Breast epithelium (tissue), 4 donors: ENCODE data around the gene KCNJ12. TPM values are rescaled to one million over a fixed set of nuclear protein-coding genes. Genes with fewer than 3 reads are reported as not detected.

ENCODE experiments used
- DNase-seq, 2 donors: peaks; one replicate each; pipeline ENCODE4 v3.0.0-alpha.2; 2019; ENCODE audit warnings: low spot score in 2 of 2
- H3K27ac ChIP-seq, 2 donors: fragments of 200-600 bp; sonication (generic) in 1 of 2; one replicate each; pipeline ENCODE4 v1.5.1; 2016 to 2019; ENCODE audit warnings: mild to moderate bottlenecking in 1 of 2
- H3K27me3 ChIP-seq, 2 donors: fragments of 200-600 bp; sonication (generic) in 1 of 2; one replicate each; pipeline versions ENCODE4 v1.5.1 to v1.6.0; 2017 to 2019; ENCODE audit warnings: control low read depth in 1 of 2, mild to moderate bottlenecking in 1 of 2
- H3K36me3 ChIP-seq: fragments of 200-600 bp; one replicate; pipeline ENCODE4 v1.5.1; 2019
- H3K4me1 ChIP-seq, 2 donors: fragments of 200-600 bp; sonication (generic); one replicate each; pipeline ENCODE4 v1.5.1; 2016 to 2019; ENCODE audit warnings: control low read depth in 1 of 2
- H3K4me3 ChIP-seq, 3 donors: fragments of 200-600 bp; sonication (generic); 1 replicate in 2 of 3; 2 replicates in 1 of 3; pipeline ENCODE4 v1.5.1; 2016 to 2019; ENCODE audit warnings: mild to moderate bottlenecking in 3 of 3, moderate library complexity in 2 of 3
- H3K9me3 ChIP-seq, 2 donors: fragments of 200-600 bp; sonication (generic) in 1 of 2; one replicate each; pipeline ENCODE4 v1.5.1; 2016 to 2019; ENCODE audit warnings: control low read depth in 1 of 2
- POLR2A ChIP-seq: fragments of 450-650 bp; IDR thresholded peaks from one replicate; pipeline ENCODE4 v1.6.1; 2016; ENCODE audit warnings: antibody characterized with exemption, mild to moderate bottlenecking, moderate library complexity
- POLR2AphosphoS5 ChIP-seq, 3 donors: sonication (generic); formaldehyde crosslinking; IDR thresholded peaks; one replicate each; pipeline ENCODE4 v1.6.1; 2017; ENCODE audit warnings: antibody characterized with exemption in 3 of 3
- intact Hi-C: fragments of 100-400 bp; cut with DNase I; formaldehyde crosslinking; loops from one replicate; pipeline ENCODE4 v1.15.1; 2023; ENCODE audit warnings: low total_unique reads
- total RNA-seq, 3 donors: library from RNA; depleted of rRNA; stranded (reverse); fragments of >200 nt; gene quantifications; one replicate each; pipeline ENCODE4 v1.1.0, GENCODE V29; 2016
- TF ChIP-seq, protein P1 (sequence below), 3 donors: fragments of 450-650 bp; IDR thresholded peaks; one replicate each; pipeline ENCODE4 v1.5.1; 2016 to 2017; ENCODE audit warnings: antibody characterized with exemption in 3 of 3, mild to moderate bottlenecking in 3 of 3, moderate library complexity in 3 of 3

The KCNJ12 gene
- total RNA-seq, 3 donors from 2014 or later, result 0.73 to 1.4 (median 0.98) TPM

DNA sequence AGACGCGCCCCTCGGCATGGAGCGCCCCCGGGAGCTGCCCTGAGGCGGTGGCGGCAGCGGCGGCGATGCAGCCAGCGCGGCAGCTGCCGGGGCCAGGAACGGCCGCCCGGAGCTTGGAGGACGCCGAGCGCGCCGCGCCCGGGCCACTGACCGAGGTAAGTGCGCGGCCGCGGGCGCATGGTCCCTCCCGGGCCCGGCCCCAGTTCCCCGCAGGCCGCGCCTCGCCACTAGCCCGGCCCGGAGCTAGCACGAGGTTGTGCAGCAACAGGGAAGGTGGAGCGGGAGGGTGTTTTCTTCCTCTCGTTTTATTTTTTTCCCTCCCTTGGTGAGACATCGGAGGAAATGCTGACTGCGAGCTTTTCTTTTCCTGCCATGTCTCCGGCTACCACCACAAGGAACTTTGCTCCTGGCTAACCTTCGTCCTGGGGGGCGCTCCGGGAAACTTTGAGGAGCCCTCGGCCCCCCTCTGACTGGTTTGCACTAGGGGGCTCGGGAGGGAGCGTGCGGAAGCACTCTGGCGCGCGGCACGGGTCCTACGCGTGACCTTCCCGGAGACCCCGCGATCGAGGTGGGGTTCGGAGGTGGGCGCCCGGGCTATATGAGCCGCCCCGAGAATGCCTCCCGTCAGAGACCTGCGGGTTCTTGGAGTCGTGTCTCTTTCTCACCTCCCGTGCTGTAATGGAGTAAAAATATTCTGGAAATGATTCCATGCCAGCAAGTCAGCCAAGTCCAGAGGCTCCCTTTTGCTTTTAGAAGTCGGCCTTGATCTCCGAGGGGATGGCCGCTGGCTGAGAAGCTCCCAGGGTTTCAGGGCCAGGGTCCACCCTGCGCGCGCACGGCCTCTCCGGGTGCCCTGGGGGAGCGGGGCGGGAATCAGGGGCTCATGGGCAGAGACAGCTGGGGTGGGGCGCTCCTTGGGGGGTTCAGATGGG lies 868 bp downstream of the KCNJ12 start:
- Histone ChIP-seq H3K27me3 (peaks cover 0 to 45% of the 10 kb centered on the region in 2 donors), H3K4me3 (peak overlapping the region; percentile 48 to 72 (median 49)), H3K9me3 (no peaks in the 10 kb centered on the region), H3K27ac (peak overlapping the region in 1 of 2 donors; percentile 48), H3K4me1 (peaks cover 6 to 11% of the 10 kb centered on the region in 2 donors), H3K36me3 (no peaks in the 10 kb centered on the region)
- no peak for TF ChIP-seq POLR2A
- TF ChIP-seq, protein P1, sequence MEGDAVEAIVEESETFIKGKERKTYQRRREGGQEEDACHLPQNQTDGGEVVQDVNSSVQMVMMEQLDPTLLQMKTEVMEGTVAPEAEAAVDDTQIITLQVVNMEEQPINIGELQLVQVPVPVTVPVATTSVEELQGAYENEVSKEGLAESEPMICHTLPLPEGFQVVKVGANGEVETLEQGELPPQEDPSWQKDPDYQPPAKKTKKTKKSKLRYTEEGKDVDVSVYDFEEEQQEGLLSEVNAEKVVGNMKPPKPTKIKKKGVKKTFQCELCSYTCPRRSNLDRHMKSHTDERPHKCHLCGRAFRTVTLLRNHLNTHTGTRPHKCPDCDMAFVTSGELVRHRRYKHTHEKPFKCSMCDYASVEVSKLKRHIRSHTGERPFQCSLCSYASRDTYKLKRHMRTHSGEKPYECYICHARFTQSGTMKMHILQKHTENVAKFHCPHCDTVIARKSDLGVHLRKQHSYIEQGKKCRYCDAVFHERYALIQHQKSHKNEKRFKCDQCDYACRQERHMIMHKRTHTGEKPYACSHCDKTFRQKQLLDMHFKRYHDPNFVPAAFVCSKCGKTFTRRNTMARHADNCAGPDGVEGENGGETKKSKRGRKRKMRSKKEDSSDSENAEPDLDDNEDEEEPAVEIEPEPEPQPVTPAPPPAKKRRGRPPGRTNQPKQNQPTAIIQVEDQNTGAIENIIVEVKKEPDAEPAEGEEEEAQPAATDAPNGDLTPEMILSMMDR (IDR thresholded peaks at IDR 0.05), result no peak
- no peak for TF ChIP-seq POLR2AphosphoS5 (IDR thresholded peaks at IDR 0.05)
- no peak for DNase-seq
- intact Hi-C loops, result no loop called here

GRCh38 chr17:21377705-21378396 lies 1.7 kb downstream of the KCNJ12 start:
- peaks cover 6 to 11% of the 10 kb centered on the region in 2 donors for H3K4me1 ChIP-seq
- H3K4me3 ChIP-seq, result peak overlapping the region; percentile 48 to 72 (median 49)
- H3K9me3 ChIP-seq, result no peaks in the 10 kb centered on the region
- peaks cover 0 to 45% of the 10 kb centered on the region in 2 donors for H3K27me3 ChIP-seq
- DNase-seq, result no peak
- TF ChIP-seq POLR2A (no peak), POLR2AphosphoS5 (IDR thresholded peaks at IDR 0.05) (no peak)
- TF ChIP-seq, protein P1 (IDR thresholded peaks at IDR 0.05), result no peak
- peak overlapping the region in 1 of 2 donors; percentile 48 for H3K27ac ChIP-seq
- no peaks in the 10 kb centered on the region for H3K36me3 ChIP-seq
- intact Hi-C loops, result no loop called here

GRCh38 chr17:21378553-21378952 lies 2.4 kb downstream of the KCNJ12 start:
- Histone ChIP-seq H3K27ac (no peak overlapping the region), H3K9me3 (no peaks in the 10 kb centered on the region), H3K4me1 (peaks cover 6 to 11% of the 10 kb centered on the region in 2 donors), H3K4me3 (peak overlapping the region in 2 of 3 donors; percentile 48 to 72), H3K36me3 (no peaks in the 10 kb centered on the region), H3K27me3 (peaks cover 0 to 45% of the 10 kb centered on the region in 2 donors)
- DNase-seq, result no peak
- TF ChIP-seq POLR2AphosphoS5 (IDR thresholded peaks at IDR 0.05) (no peak), POLR2A (no peak)
- TF ChIP-seq, protein P1 (IDR thresholded peaks at IDR 0.05), result no peak
- intact Hi-C loops, result no loop called here

GRCh38 chr17:21379080-21379711 lies 3.0 kb downstream of the KCNJ12 start:
- no peak for TF ChIP-seq POLR2AphosphoS5 (IDR thresholded peaks at IDR 0.05)
- TF ChIP-seq, protein P1 (IDR thresholded peaks at IDR 0.05), result no peak
- TF ChIP-seq POLR2A, result no peak
- Histone ChIP-seq H3K4me1 (peaks cover 6 to 11% of the 10 kb centered on the region in 2 donors), H3K27ac (no peak overlapping the region), H3K4me3 (no peak overlapping the region), H3K9me3 (no peaks in the 10 kb centered on the region), H3K36me3 (no peaks in the 10 kb centered on the region), H3K27me3 (peaks cover 0 to 45% of the 10 kb centered on the region in 2 donors)
- intact Hi-C loops, result no loop called here
- DNase-seq, result no peak
